Suppressor macrophage treated with lipopolysaccharide for 1 hour (primary cell): Measurements from ENCODE around the gene SIX6.

ENCODE experiments used
- DNase-seq, 3 donors: peaks; one replicate each; pipeline ENCODE4 v3.0.0-alpha.2; 2020 to 2022

The SIX6 gene

GRCh38 chr14:60514741-60515491 is 6.0 kb downstream of the SIX6 start:
- peak; percentile 29 to 70 (median 44) for DNase-seq

- peak in 1 of 3 donors; percentile 4 for DNase-seq
Measured at GRCh38 chr14:60515511-60516289, 6.8 kb downstream of the SIX6 start.

DNA sequence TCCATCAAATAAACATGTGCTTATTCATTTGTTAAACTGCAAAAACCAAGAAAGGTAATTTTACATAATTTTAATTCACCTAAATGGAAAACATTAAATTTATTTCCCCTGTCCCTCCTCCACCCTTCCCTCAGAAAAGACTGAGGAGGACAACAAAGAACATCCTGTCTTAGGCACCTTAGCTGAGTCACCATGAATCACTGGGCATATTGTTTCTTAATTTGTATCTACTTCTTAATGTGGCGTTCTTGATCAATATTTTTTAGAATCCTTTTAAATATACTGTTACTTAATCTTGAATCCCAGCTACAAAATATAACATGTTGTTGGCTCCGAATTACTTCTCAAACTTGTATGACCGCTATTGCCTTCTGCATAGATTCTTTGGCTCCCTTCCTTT is 23.5 kb downstream of the SIX6 start:
- no peak for DNase-seq

GRCh38 chr14:60537663-60538062 is 28.7 kb downstream of the SIX6 start:
- no peak for DNase-seq

DNA sequence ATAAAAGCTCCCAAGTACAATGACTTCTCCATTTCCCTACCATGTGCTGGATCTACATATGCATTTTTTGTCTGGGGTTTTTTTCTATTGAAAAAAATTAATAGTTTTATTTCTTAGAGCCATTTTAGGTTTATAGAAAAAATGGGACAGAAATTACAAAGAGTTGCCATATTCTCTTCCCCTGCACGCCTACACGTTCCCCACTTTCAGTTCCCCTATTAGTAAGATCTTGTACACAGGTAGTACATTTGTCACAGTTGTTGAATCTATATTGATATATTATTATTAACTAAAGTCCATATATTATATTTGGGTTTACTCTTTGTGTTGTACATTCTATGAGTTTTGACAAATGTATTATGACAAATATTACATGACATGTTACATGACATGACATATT is 35.7 kb downstream of the SIX6 start:
- DNase-seq: no peak

GRCh38 chr14:60553808-60554207 is 44.9 kb downstream of the SIX6 start:
- no peak for DNase-seq

- DNase-seq: peak; percentile 36 to 45 (median 36)
Measured at GRCh38 chr14:60561845-60562746, 53.1 kb downstream of the SIX6 start.
